HG02885 (cell line): ENCODE data around the gene ZNF536.
"Not testable (repeated sequence)": the region's sequence is repeated elsewhere in the genome, so short reads cannot be mapped to it uniquely, and the experiment has no call there.

Experiments
- ATAC-seq: cut with Tn5 transposase; IDR thresholded peaks from one replicate; pipeline ENCODE4 v1.9.1; 2021; ENCODE audit warnings: mild to moderate bottlenecking; ENCODE audit not compliant: unreplicated experiment, poor library complexity

ZNF536 gene

GRCh38 chr19:30441011-30441410 is 68.8 kb downstream of the ZNF536 start:
- no peak for ATAC-seq

- ATAC-seq = no peak
These were observed 70.5 kb downstream of the ZNF536 start for GRCh38 chr19:30442674-30443073.

GRCh38 chr19:30443531-30444252 is 71.5 kb downstream of the ZNF536 start:
- no peak for ATAC-seq

GRCh38 chr19:30444253-30444671 is 72.1 kb downstream of the ZNF536 start:
- no peak for ATAC-seq

DNA sequence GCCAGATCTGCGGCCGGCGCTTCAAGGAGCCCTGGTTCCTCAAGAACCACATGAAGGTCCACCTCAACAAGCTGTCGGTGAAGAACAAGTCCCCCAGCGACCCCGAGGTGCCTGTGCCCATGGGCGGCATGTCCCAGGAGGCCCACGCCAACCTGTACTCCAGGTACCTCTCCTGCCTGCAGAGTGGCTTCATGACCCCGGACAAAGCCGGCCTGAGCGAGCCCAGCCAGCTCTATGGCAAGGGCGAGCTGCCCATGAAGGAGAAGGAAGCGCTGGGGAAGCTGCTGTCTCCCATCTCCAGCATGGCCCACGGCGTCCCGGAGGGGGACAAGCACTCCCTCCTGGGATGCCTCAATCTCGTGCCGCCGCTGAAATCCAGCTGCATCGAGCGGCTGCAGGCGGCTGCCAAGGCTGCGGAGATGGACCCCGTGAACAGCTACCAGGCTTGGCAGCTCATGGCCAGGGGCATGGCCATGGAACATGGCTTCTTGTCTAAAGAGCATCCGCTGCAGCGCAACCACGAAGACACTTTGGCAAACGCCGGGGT is 72.6 kb downstream of the ZNF536 start:
- no peak for ATAC-seq

- no peak for ATAC-seq
These were observed 73.2 kb downstream of the ZNF536 start for GRCh38 chr19:30445385-30445784.

- ATAC-seq = not testable (repeated sequence)
These were observed 73.9 kb downstream of the ZNF536 start for GRCh38 chr19:30446120-30446519.

GRCh38 chr19:30446850-30447552 is 74.8 kb downstream of the ZNF536 start:
- ATAC-seq = no peak

DNA sequence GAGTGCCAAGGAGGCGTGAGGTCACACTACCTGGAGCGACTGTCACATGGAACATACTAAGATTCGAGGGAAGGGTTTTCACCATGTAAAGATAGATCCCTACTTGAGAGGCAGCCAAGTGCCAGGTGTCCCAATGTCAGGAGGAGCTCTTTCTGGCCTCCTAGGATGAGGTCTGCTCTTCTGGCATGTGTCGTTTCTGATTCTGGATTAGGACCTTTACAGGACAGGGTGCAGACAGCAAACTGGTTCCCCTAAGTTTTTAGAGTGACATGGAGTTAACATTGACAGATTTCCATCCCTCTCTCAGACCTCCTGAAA is 75.3 kb downstream of the ZNF536 start:
- ATAC-seq = no peak

DNA sequence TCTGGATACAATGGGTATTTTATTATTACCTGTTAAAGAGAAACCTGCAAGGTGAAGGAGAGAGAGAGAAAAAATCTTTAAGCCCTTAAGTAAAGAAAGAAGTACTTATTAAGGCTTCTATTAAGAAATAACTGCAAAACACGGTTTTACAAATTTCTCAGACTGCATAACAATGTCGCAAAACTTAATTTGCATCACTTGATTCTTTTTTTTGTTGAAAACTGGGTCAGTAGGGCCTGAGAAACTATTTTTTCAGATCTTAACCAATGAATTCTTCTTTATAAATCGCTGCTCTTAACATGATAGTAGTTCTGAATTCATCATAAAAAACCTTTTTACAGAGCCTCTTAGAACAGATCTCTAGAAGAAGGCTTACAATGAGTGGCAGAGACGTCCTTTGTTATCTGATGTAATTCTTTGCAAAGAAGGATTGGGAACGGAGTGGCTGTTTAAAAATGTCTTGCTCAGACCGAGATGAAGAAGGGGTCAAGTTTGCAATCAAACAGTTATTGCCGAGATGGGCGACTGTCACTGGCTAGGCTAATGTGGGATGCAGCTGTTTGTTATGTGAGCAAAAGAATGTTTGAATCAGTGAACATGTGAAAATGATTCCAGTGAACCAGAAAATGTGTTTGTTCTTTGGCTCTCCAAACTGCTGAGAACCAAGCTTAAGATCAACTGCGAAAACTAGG is 76.3 kb downstream of the ZNF536 start:
- ATAC-seq = no peak

GRCh38 chr19:30449078-30449590 is 77.0 kb downstream of the ZNF536 start:
- ATAC-seq = no peak

GRCh38 chr19:30449673-30450072 is 77.5 kb downstream of the ZNF536 start:
- no peak for ATAC-seq

DNA sequence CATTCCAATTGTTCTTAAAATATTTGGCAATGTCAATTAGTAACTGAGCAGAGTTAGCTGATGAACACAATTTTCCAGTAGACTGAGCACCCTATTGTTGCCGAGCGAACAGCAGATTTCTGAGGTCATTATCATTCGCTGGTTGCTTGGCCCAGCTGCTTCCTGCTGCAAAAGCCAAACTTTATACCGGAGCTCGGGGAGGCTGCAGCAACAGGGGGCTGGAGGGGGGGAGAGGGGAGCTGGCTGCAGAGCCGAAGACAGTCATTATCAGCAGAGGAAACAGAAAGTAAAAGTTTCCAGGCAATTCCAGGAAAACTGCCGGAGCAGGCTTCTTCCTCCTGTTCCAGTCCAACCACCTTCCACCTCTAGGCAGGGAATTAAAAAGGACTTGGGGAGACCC is 77.9 kb downstream of the ZNF536 start:
- ATAC-seq = no peak

- no peak for ATAC-seq
These were observed 78.7 kb downstream of the ZNF536 start for GRCh38 chr19:30450835-30451321.

DNA sequence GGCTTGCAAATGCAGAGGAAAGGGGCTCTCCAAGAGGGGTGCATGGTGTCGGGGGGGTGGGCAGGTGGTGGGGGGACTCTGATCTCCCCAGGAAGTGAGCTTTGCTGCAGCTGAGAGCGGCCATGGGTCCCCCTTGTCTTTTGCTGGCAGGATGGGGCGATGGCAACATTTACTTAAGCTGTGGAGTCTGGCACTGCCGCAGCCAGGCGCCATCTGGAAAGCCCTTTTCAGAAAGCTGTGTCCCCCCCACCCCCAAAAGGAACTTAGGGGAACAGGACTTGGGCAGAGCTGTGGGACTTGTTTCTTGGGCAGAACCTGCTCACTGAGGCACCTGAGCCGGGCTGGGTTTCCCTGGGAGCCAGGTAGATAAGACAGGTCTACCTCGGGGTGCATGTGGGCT is 80.7 kb downstream of the ZNF536 start:
- ATAC-seq = no peak

GRCh38 chr19:30453743-30454142 is 81.6 kb downstream of the ZNF536 start:
- ATAC-seq = no peak

DNA sequence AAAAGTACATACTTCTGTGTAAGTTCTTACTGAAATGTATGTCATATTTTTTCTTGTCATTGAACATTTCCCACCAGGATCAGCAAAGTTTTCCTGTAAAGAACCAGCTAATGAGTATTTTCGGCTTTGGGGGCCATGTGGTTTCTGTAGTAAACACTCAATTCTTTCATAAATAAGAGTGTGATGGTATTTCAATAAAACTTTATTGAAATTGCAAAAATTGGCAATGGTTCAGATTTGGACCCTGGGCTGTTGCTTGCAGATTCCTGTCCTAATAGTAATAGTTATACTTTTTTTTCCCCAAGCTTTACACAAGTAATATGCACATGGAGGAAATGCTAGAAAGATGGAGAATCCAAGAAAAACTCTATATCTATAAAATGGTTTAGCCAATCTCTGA is 83.7 kb downstream of the ZNF536 start:
- no peak for ATAC-seq

DNA sequence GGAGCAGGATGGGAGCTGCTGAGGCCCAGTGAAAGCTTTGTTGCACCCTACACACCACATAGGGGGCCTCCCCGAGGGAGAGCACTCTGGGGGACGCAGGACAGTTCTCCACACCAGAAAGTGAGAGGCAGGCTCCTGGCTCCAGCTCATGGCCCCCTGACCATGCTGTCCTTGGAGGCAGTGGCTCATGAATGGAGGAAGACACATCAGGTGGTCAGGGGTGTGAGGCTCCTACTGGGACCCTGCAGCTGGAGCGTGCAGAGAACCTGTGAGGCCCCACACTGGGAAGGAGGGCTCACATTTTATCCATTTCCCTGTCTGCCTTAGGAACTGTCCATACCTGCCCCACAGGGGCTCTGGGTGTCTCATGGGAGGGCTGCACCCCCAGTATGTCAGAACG is 85.3 kb downstream of the ZNF536 start:
- no peak for ATAC-seq

DNA sequence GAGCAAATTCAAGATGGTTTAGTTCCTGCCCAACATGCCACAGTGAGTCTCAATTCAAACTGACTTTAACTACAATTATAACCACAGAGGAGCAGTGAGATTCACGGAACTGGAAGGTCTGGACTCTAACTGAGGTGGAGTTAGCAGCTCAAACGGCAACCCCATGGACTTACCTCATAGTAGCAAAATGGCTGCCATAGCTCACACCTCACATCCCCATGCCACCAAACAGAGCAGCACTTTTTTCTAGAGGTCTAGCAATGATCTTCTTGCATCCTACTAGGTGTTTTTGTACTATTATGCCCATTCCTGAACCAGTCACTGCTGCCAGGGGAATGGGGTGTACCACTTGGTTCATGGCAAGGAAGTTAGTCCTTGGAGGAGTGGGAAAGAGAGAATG is 87.7 kb downstream of the ZNF536 start:
- no peak for ATAC-seq

DNA sequence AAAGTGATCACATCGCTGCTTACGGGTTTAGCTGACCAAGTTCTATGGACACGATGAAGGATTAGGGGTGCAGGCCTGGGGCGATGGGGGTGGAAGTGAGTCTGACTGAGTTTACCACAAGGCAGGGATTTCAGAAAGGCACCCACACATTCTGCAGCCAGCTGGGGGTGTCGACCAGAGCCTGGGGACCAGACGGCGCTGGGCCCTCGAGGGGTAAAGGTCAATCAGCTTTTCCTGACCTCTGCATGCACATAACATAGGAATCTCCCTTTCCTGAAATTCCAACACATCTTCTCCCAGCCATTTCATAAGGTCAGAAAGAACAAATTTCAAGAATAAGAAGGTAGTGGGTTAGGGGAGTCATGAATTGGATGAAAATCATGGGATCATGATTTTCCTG is 92.0 kb downstream of the ZNF536 start:
- no peak for ATAC-seq

GRCh38 chr19:30466598-30466997 is 94.4 kb downstream of the ZNF536 start:
- ATAC-seq = not testable (repeated sequence)
